ENCODE measurements around the gene MLC1.

Gene MLC1

GRCh38 chr22:50058061-50058905, 26.9 kb downstream of the MLC1 start, which contains the start of gene TTLL8:
TTLL8 (minus strand) TSS chr22:50058298.
- no peak for DNase-seq (ENCODE audit: low read depth in 2 of 2)

DNA sequence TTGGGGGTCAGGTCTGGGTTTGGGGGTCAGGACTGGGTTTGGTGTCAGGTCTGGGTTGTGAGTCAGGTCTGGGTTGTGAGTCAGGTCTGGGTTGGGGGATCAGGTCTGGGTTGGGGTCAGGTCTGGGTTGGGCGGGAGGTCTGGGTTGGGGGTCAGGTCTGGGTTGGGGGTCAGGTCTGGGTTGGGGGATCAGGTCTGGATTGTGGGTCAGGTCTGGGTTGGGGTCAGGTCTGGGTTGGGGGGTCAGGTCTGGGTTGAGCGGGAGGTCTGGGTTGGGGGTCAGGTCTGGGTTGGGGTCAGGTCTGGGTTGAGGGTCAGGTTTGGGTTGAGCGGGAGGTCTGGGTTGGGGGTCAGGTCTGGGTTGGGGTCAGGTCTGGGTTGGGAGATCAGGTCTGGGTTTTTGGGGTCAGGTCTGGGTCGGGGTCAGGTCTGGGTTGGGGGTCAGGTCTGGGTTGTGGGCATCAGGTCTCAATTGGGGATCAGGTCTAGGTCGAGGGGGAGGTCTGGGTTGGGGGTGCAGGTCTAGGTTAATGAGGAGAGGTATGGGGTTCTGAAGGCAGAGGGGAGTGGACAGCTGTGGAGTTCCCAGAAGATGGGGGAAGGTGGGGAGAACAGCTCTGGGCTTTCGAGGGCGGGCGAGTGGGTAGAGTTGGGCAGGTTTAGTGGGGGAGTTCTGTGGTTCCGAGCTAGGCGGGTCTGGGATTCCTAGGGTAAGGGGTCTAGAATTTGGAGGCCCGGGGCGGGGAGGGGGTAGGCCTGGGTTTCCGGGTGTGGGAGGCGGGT, 27.8 kb downstream of the MLC1 start:
- DNase-seq (ENCODE audit: low read depth in 2 of 2): no peak

GRCh38 chr22:50056214-50056972, 28.8 kb downstream of the MLC1 start:
- no peak for DNase-seq (ENCODE audit: low read depth in 2 of 2)

- DNase-seq (ENCODE audit: low read depth in 2 of 2): no peak
Observed at GRCh38 chr22:50053861-50054260, 31.4 kb downstream of the MLC1 start.

GRCh38 chr22:50051930-50052329, 33.3 kb downstream of the MLC1 start:
- no peak for DNase-seq (ENCODE audit: low read depth in 2 of 2)

- DNase-seq (ENCODE audit: low read depth in 2 of 2): no peak
Observed at GRCh38 chr22:50049299-50050195, 35.7 kb downstream of the MLC1 start.

GRCh38 chr22:50048836-50049235, 36.4 kb downstream of the MLC1 start:
- DNase-seq (ENCODE audit: low read depth in 2 of 2): no peak

DNA sequence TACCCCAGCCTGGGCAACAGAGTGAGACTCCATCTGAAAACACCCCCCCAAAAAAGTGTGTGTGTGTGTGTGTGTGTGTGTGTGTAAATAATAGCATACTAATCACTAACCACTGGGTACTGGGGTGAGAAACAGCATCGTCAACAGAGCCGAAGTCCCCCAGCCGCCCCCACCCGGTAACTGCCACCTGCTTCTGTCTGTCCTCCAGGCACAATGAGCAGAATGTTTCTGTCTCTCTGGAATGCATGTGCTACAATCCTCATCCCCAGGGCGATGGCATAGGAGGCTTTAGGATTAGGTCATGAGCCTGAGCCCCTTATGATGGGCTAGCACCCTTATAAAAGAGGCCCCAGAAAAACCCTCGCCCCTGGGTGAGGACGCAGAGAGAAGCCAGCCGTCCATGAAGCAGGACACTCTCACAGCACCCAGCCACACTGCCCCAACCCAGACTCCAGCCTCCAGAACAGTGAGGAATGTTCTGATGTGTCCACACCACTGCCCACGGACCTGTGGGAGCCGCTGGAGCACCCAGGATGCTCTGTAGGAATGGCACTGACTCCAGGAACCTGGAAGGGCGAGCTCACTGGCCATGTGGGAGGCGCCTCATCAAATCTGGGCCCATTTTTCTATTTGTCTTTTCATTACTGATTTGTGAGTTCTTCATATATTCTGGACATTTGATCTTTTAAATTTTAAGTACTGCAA, 37.0 kb downstream of the MLC1 start:
- DNase-seq (ENCODE audit: low read depth in 2 of 2): no peak

- no peak for DNase-seq (ENCODE audit: low read depth in 2 of 2)
Observed at GRCh38 chr22:50047346-50047745, 37.9 kb downstream of the MLC1 start.

DNA sequence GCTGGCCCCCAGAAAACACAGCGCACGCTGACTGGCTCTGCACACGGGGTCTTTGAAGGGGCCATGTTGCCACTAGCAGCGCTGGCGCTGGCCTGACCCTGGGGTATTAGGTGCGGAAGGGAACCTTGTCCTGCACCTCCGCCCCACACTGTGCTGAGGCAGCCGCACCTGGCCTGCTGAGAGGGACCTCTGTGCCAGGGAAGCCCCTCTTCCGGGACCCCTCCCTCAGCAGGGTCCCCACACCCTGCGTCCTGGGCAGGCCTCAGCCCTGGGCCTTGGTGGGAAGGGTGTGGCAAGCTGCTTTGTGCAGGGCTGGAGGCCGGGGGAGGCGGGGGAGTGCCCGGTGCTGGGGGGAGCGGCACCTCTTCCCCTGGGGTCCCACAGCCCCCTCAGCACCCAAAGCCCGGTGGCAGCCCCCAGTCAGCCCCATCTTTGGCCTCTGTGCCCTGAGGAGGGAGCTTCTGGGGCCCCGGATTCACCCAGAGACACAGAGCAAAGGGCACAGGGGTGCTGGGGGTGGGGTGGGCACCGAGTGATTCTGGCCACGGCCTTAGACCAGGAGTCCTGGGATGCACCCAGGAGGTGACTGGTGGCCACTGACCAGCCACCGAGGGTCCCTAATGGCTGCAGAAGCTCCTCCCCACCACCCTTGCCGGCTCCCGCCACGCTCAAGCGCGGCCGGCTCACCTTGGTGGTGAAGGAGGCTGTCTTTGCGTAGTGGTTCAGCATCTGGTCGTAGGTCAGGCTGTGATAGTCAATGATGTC, 38.6 kb downstream of the MLC1 start:
- DNase-seq (ENCODE audit: low read depth in 2 of 2): no peak

GRCh38 chr22:50046019-50046415, 39.2 kb downstream of the MLC1 start:
- DNase-seq (ENCODE audit: low read depth in 2 of 2): no peak

GRCh38 chr22:50045211-50046018, 39.8 kb downstream of the MLC1 start:
- no peak for DNase-seq (ENCODE audit: low read depth in 2 of 2)

DNA sequence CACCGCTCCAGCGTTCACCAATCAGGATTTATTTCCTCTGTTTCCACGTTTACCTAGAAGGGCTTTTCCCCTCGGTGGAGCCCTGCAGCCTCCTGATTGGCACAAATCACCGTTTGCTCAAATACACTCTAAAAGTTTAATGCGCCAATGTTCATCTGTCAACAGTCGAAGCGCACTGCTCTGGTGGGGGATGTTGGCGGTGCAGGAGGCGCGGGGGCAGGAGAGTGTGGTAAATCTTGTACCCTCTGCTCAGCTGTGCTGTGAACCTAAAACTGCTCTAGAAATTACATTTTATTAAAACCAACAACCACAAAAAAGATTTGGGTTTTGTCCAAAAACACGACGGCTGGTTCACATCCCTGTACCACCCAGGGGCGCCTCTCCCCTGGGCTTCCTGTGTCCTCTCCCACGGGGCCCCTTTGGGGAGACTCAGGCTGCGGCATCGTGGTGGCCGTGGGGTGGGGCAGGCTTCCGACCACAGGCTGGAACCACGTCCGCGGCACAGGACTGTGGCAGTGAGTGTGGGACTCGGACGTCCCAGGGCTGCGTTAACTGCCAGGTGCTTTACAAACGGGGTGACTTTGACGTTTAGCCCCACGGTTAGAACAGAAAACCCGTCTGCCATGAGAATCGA, 40.6 kb downstream of the MLC1 start:
- DNase-seq (ENCODE audit: low read depth in 2 of 2): no peak

DNA sequence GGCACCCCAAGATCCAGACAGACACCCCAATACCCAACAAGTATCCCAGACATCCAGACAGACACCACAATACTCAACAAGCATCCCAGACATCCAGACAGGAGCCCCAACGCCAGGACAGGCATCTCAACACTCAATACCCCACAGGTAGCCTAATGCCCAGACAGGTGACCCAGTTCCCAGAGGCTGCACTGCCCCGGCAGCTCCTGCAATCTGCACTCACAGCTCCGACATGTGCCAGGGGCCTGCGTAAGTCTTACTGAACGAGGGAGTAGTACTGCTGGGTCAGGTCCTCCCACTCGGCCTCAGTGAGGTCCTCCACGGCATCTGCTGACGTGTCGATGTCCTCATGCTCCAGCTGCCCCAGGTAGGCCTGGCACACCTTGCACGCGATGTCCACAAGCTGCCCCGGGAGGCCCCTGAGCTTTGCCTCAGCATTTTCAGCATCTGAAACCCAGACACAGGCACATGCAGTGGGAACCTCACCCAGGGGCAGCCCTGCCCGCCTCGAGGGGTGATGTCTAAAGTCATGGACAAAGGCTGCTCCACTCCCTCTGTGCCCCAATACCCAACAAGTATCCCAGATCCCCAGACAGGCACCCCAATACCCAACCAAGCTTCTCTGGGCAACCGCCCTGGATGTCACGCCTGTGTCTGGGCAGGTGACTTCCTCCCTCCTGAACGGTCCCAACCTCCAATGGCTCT, 43.7 kb downstream of the MLC1 start:
- no peak for DNase-seq (ENCODE audit: low read depth in 2 of 2)

DNA sequence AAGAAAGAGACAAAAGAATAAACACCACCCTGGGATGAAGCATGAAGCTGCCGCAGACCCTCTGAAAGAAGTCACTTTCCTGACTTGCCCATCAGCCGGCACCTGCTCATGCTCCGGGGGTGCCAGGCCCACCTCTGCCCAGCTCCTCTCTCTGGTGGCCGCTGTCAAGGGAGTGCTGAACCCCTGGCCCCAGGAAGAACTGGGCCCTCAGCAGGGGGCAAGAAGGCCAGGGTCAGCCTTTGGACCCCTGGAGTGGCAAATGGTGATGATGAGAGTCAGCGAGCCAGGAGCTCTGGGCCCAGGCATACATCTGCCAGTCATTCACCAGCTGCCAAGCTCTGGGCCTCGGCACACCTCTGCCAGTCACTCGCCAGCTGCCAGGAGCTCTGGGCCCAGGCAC, 44.5 kb downstream of the MLC1 start:
- DNase-seq (ENCODE audit: low read depth in 2 of 2): no peak

DNA sequence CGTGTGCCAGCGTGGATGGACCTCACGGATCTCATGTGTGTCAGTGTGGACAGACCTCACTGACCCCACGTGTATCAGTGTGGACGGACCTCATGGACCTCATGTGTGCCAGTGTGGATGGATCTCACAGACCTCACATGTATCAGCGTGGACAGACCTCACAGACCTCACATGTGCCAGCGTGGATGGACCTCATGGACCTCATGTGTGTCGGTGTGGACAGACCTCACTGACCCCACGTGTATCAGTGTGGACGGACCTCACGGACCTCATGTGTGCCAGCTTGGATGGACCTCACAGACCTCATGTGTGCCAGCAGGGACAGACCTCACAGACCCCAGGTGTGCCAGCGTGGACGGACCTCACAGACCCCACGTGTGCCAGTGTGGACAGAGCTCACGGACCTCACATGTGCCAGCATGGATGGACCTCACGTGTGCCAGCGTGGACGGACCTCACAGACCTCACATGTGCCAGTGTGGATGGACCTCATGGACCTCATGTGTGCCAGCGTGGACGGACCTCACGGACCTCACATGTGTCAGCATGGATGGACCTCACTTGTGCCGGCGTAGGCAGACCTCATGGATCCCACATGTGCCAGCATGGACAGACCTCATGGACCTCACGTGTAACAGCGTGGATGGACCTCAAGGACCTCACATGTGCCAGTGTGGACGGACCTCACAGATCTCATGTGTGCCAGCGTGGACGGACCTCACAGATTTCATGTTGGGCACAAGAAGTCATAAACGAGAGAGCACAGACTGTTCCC, 45.4 kb downstream of the MLC1 start:
- DNase-seq (ENCODE audit: low read depth in 2 of 2): no peak
